GM12873 (cell line): Measurements from ENCODE around the gene PWWP2B.

Experiments used
- CTCF ChIP-seq: IDR thresholded peaks from 2 replicates; pipeline ENCODE4 v1.5.1; 2012; ENCODE audit warnings: low read depth, mild to moderate bottlenecking, moderate library complexity, low read length, control low read depth; ENCODE audit not compliant: insufficient read depth; ENCODE audit errors: missing control alignments

PWWP2B gene

GRCh38 chr10:132457328-132458070 is 60.5 kb downstream of the PWWP2B start:
- TF ChIP-seq CTCF: peak; percentile 35

- no peak for TF ChIP-seq CTCF
These were observed 61.1 kb downstream of the PWWP2B start for GRCh38 chr10:132458071-132458585.

- TF ChIP-seq CTCF: peak; percentile 87
These were observed 61.7 kb downstream of the PWWP2B start for GRCh38 chr10:132458586-132459300.

- TF ChIP-seq CTCF: no peak
These were observed 62.5 kb downstream of the PWWP2B start for GRCh38 chr10:132459301-132460003.

- TF ChIP-seq CTCF: no peak
These were observed 63.1 kb downstream of the PWWP2B start for GRCh38 chr10:132460071-132460470.

GRCh38 chr10:132460691-132461090 is 63.7 kb downstream of the PWWP2B start:
- TF ChIP-seq CTCF: no peak

GRCh38 chr10:132461103-132461682 is 64.2 kb downstream of the PWWP2B start:
- TF ChIP-seq CTCF: no peak
